Measurements from ENCODE around the gene CAMTA2. TPM values are rescaled to one million over a fixed set of nuclear protein-coding genes. Genes with fewer than 3 reads are reported as not detected.

CAMTA2 gene
- total RNA-seq, 2 experiments from 2014 or later: 9.7 to 44.3 TPM

DNA sequence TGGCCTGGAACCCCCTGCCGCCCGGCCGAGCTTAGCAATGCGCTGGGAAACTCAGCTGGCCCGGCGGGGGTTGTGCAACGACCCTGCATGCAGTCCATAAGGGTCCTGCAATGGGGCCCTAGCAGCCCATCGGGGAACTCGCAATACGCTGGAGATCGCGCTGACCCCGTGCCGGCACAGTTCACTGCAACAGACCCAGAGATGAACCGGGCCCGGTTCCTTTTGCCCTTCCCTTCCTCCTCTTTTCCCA lies 48.0 kb downstream of the CAMTA2 start:
- Histone ChIP-seq H3K36me3 (ENCODE audit: insufficient read depth, low read length) (peaks cover 72% of the 10 kb centered on the region), H3K27ac (ENCODE audit: low read depth, low read length, poor library complexity, severe bottlenecking) (peak overlapping the region; percentile 90), H3K4me2 (ENCODE audit: low read length) (peak overlapping the region; percentile 97), H3K4me1 (ENCODE audit: insufficient read depth, low read length, poor library complexity, severe bottlenecking) (peaks cover 44% of the 10 kb centered on the region), H3K79me2 (ENCODE audit: insufficient read depth, low read depth, low read length) (peaks cover 54% of the 10 kb centered on the region), H3K9me3 (ENCODE audit: low read length) (no peaks in the 10 kb centered on the region), H3K4me3 (ENCODE audit: low read depth, low read length, poor library complexity, severe bottlenecking) (peak overlapping the region; percentile 95), H2AFZ (ENCODE audit: low read length) (peak overlapping the region; percentile 53), H4K20me1 (ENCODE audit: insufficient read depth, low read length) (no peaks in the 10 kb centered on the region), H3K9me2 (ENCODE audit: insufficient read depth, low read length) (no peaks in the 10 kb centered on the region)
- intact Hi-C loops (cut with micrococcal nuclease; ENCODE audit: unreplicated experiment): no loop called here
- BruUV-seq (replicated peaks): no TSS peak
- TF ChIP-seq, protein P1, sequence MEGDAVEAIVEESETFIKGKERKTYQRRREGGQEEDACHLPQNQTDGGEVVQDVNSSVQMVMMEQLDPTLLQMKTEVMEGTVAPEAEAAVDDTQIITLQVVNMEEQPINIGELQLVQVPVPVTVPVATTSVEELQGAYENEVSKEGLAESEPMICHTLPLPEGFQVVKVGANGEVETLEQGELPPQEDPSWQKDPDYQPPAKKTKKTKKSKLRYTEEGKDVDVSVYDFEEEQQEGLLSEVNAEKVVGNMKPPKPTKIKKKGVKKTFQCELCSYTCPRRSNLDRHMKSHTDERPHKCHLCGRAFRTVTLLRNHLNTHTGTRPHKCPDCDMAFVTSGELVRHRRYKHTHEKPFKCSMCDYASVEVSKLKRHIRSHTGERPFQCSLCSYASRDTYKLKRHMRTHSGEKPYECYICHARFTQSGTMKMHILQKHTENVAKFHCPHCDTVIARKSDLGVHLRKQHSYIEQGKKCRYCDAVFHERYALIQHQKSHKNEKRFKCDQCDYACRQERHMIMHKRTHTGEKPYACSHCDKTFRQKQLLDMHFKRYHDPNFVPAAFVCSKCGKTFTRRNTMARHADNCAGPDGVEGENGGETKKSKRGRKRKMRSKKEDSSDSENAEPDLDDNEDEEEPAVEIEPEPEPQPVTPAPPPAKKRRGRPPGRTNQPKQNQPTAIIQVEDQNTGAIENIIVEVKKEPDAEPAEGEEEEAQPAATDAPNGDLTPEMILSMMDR (conservative IDR thresholded peaks at IDR 0.05; ENCODE audit: low read length): no peak
- TF ChIP-seq EZH2phosphoT487 (IDR thresholded peaks at IDR 0.05; ENCODE audit: borderline replicate concordance, low read depth, low read length): no peak
- POLR2A ChIA-PET: interaction anchor here (0.7 to 2.4 kb wide), 7 partner anchors 10 to 273 kb away, joined by 3 to 20 read pairs (median 5); partner anchors contain the start of genes ENO3 and SPAG7
- CTCF ChIA-PET (ENCODE audit: unreplicated experiment): no interaction called here
- no peak for DNase-seq (ENCODE audit: low spot score)

DNA sequence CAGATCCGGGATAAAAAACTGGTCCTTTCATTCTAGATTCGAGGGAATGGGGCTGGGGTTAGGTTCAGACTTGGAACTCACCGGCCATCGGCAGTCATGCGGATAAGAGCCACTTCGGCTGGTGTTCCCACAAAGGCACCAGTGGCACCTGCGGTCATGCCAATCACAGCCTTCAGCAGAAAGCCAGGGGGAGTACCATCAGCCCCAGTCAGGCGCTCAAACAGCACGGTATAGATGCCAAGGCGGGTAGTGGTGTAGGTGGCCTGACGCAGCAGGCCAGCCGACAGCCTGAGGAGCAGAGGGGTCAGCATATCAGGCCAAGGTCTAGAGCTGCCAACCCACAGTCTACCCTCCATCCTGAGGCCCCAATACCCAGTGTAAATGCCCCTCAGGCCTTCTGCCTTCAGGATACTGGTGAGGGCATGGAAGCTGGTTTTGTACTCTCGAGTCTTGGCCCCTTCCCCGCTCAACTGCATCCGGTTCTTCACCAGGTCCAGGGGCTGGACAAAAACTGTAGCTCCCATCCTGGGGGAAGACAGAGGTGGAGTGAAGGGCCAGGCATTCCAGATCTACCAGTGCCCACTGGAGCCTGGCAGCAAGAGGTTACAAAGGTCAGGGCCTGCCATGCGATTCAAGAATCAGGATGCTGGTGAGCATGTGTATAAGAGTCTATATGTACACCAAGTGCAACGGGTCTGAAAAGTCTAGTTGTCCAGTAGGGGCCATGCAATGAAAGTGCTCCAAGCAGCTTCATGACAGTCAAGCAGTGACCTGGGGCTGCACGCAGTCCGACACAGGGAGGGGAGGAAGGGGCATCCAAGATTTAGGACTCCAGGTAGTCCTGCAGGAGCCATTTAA lies 48.6 kb downstream of the CAMTA2 start:
- Histone ChIP-seq H3K36me3 (ENCODE audit: insufficient read depth, low read length) (peaks cover 66% of the 10 kb centered on the region), H3K4me2 (ENCODE audit: low read length) (peak overlapping the region; percentile 97), H2AFZ (ENCODE audit: low read length) (peak overlapping the region; percentile 53; the same call in 1 of the 2 replicates), H3K27ac (ENCODE audit: low read depth, low read length, poor library complexity, severe bottlenecking) (peak overlapping the region; percentile 90), H3K9me2 (ENCODE audit: insufficient read depth, low read length) (no peaks in the 10 kb centered on the region), H4K20me1 (ENCODE audit: insufficient read depth, low read length) (no peaks in the 10 kb centered on the region), H3K4me1 (ENCODE audit: insufficient read depth, low read length, poor library complexity, severe bottlenecking) (peaks cover 42% of the 10 kb centered on the region), H3K79me2 (ENCODE audit: insufficient read depth, low read depth, low read length) (peaks cover 50% of the 10 kb centered on the region), H3K9me3 (ENCODE audit: low read length) (no peaks in the 10 kb centered on the region), H3K4me3 (ENCODE audit: low read depth, low read length, poor library complexity, severe bottlenecking) (peak overlapping the region; percentile 95)
- ChIA-PET POLR2A (interaction anchor here (0.8 to 2.4 kb wide), 5 partner anchors 10 to 113 kb away, joined by 3 to 20 read pairs (median 5); partner anchors contain the start of genes ENO3 and SPAG7), CTCF (ENCODE audit: unreplicated experiment) (no interaction called here)
- no TSS peak for BruUV-seq (replicated peaks)
- intact Hi-C loops (cut with micrococcal nuclease; ENCODE audit: unreplicated experiment): no loop called here
- no peak for TF ChIP-seq EZH2phosphoT487 (IDR thresholded peaks at IDR 0.05; ENCODE audit: borderline replicate concordance, low read depth, low read length)
- TF ChIP-seq, protein P1 (conservative IDR thresholded peaks at IDR 0.05; ENCODE audit: low read length): no peak
- DNase-seq (ENCODE audit: low spot score): peak; percentile 56

- BruUV-seq (replicated peaks): no TSS peak
- Histone ChIP-seq H2AFZ (ENCODE audit: low read length) (no peak overlapping the region), H3K36me3 (ENCODE audit: insufficient read depth, low read length) (peaks cover 58% of the 10 kb centered on the region), H3K4me1 (ENCODE audit: insufficient read depth, low read length, poor library complexity, severe bottlenecking) (peaks cover 33% of the 10 kb centered on the region), H3K9me3 (ENCODE audit: low read length) (no peaks in the 10 kb centered on the region), H3K4me2 (ENCODE audit: low read length) (peak overlapping the region; percentile 97), H3K27ac (ENCODE audit: low read depth, low read length, poor library complexity, severe bottlenecking) (no peak overlapping the region), H3K79me2 (ENCODE audit: insufficient read depth, low read depth, low read length) (peaks cover 42% of the 10 kb centered on the region), H3K4me3 (ENCODE audit: low read depth, low read length, poor library complexity, severe bottlenecking) (peak overlapping the region; percentile 95), H3K9me2 (ENCODE audit: insufficient read depth, low read length) (no peaks in the 10 kb centered on the region), H4K20me1 (ENCODE audit: insufficient read depth, low read length) (no peaks in the 10 kb centered on the region)
- CTCF ChIA-PET (ENCODE audit: unreplicated experiment): no interaction called here
- POLR2A ChIA-PET: no interaction called here
- intact Hi-C loops (cut with micrococcal nuclease; ENCODE audit: unreplicated experiment): no loop called here
- no peak for TF ChIP-seq EZH2phosphoT487 (IDR thresholded peaks at IDR 0.05; ENCODE audit: borderline replicate concordance, low read depth, low read length)
- TF ChIP-seq, protein P1 (conservative IDR thresholded peaks at IDR 0.05; ENCODE audit: low read length): no peak
- no peak for DNase-seq (ENCODE audit: low spot score)
Measured at GRCh38 chr17:4938069-4938491, 49.4 kb downstream of the CAMTA2 start.
